Measurements from ENCODE around the gene MYO6. TPM values are rescaled to one million over a fixed set of nuclear protein-coding genes. Genes with fewer than 3 reads are reported as not detected.
"Not testable (repeated sequence)": the region's sequence is repeated elsewhere in the genome, so short reads cannot be mapped to it uniquely, and the experiment has no call there.

Gene MYO6
- total RNA-seq, 1 experiment from 2014 or later, result 8.2 TPM

GRCh38 chr6:75884822-75885221 lies 135.8 kb downstream of the MYO6 start:
- DNase-seq (ENCODE audit: low read depth), result no peak

DNA sequence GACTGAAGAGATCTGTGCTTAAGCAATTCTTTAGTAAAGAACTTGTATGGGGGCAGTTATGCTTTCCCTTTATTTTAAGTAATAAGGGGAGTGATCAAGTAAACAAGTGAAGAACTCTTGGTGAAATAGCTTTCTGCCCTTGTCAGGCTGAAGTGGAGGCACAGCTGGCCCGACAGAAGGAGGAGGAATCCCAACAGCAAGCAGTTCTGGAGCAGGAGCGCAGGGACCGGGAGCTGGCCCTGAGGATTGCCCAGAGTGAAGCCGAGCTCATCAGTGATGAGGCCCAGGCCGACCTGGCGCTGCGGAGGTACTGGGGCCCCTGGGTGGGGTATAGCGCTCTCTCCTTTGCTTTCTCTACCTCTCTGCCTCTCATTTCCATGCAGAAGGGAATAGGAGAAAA lies 143.3 kb downstream of the MYO6 start:
- DNase-seq (ENCODE audit: low read depth), result no peak

DNA sequence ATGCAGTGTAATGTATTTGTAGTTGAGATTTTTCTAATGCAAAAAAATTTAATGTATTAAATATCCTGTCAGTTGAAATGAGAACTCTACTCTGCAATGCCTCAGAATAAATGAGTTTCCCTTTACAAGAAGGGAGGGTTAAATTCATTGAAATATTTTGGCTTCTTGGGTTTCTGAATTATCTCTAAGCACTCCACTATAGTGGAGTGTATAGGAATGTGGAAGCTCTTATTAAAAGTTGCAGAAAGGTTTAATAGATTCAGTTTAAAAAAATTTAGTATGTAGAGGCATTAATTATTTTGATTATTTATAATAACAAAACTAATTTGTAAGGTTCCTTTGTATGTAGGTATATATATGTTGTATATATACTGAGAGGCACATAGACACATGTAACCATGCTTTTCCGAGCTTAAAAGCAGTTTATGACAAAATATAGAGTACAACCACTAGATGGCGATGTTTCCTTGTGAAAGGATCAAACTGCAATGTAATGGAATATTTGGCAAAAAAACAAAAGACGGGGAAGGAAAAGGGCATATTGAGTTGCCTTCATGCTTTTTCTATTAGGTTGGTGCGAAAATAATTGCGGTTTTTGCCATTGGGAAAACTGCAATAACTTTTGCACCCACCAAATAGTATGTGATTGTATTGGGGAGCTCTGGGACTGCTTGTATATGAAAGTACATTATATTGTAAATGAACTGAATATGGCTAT lies 144.2 kb downstream of the MYO6 start:
- DNase-seq (ENCODE audit: low read depth), result peak; percentile 70

GRCh38 chr6:75893776-75894152 lies 144.7 kb downstream of the MYO6 start:
- DNase-seq (ENCODE audit: low read depth), result no peak

- peak; percentile 42 for DNase-seq (ENCODE audit: low read depth)
These were observed 147.5 kb downstream of the MYO6 start for GRCh38 chr6:75896526-75896925.

- not testable (repeated sequence) for DNase-seq (ENCODE audit: low read depth)
These were observed 151.2 kb downstream of the MYO6 start for GRCh38 chr6:75900216-75900615.

DNA sequence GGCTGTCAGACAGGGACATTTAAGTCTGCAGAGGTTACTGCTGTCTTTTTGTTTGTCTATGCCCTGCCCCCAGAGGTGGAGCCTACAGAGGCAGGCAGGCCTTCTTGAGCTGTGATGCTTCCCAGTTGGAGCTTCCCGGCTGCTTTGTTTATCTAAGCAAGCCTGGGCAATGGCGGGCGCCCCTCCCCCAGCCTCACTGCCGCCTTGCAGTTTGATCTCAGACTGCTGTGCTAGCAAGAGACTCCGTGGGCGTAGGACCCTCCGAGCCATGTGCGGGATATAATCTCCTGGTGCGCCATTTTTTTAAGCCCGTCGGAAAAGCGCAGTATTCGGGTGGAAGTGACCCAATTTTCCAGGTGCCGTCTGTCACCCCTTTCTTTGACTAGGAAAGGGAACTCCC lies 156.1 kb downstream of the MYO6 start:
- not testable (repeated sequence) for DNase-seq (ENCODE audit: low read depth)

DNA sequence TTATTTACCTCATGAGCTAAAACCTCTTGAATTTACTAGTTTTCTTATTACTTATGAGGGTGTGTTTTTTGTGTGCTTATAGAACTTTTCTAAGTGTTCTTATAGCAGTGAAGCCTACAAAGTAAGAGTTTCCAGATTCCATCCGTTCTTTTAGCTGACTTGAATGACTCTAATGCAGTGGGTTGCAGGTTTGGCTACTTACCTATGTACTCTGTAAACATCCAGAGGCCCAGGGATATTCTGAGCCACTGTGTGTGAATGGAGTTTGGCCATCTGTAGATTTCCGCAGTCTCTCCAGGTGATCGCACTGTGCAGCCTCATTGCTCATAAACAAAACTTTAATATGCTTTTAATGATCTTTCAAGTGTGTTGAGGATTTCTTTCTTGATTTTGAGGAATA lies 157.8 kb downstream of the MYO6 start:
- DNase-seq (ENCODE audit: low read depth), result no peak

DNA sequence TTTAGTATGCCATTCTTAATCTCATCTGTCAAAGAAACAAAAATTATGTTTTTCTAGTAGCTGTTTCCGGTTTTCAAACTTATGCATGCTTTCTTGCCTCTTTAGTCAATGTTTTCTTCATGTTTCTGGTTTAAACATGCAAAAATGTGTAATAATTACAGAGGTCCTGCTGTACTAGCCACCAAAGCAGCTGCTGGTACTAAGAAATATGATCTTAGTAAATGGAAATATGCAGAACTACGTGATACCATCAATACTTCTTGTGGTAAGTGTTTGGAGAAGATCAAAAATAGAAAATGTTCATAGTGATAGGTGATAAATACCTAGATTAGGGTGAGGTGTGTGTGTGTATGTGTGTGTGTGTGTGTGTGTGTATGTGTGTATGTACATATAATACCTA lies 158.4 kb downstream of the MYO6 start:
- no peak for DNase-seq (ENCODE audit: low read depth)

DNA sequence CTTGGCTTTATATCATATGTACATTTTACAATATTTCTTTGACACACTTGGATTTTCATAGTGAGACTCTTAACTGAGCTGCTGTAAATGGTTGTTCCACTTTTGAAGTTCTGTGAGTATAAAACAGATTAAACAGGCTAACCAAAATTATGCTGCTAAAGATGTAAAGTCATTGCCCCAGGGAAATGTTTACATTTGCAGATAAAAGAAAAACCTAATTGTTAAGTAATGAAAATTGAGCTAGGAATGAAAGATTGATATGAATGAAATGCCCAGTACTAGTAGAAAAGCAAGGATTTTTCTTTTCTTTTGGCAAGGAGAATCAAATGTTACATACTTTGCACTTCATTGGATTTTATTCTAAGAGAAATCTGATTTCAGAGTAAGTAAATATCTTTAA lies 164.0 kb downstream of the MYO6 start:
- DNase-seq (ENCODE audit: low read depth), result no peak

- DNase-seq (ENCODE audit: low read depth), result peak; percentile 70
These were observed 173.2 kb downstream of the MYO6 start for GRCh38 chr6:75922226-75922625.

DNA sequence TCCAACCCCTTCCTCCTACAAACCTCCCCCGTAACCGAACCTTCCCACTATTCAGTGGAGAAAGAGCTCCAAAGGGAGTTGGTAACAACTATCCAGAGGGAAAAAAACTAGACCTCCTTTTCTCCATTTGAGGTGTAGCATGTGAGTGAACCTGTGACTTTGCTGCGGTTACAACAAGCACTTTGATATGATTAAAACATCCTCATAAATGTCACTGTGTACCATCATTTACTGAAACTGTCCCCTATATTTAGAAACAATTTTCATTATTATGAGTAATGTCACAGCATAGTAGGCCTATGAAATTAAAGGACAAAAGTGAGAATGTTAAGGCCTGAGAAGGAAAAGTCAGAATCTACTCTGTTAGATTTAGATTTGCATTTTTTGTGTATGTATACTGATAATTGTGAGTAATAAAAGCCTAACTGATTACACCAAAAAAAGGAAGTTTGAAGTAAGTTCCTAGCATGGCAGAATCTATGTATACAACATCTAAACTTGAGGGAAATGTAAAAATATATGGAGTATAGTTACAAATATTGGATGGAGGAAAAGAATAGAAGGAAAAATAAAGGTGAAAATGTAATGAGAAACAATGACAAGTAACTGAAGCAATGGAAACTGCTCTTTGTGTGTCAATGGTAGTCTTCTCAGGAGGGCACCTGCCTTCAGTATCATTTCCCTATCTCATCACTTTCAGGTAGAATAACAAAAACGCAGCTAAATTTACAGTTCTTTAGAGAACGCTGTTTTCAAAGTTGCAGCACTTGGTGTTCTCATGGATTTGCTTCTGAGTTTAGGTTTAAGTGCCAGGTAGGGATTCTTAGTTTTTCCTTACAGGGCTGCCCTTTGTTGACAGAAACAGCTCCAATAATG lies 177.5 kb downstream of the MYO6 start:
- DNase-seq (ENCODE audit: low read depth), result no peak

DNA sequence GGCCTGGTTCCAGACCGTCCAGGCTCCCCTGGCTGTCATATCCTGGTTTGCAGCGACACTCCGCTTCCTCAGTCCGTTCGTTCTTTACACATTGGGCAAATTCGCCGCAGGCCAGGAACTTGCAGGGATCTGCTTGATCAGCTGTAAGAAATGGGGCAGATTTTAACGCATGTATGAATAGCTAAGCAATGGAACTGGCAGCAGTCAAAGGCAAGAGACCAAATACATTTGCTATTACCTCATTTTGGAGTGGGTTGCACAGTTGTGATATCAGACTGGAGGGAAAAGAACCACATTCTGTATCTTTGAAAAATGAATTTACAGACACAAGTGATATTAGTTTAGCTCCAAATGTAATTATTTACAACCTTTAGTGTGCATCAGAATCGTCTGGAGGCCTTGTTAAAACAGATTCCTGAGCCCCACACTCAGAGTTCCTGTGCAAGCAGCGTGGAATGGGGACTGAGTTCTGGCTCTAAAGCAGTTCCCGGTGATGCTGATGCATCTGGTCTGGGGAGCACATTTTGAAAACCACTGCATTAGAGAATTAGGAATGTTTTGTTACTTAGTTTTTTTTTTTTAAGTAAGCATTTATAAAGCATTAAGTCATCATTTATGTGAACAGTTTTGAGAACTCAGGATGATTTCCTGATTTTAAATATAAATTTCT lies 182.1 kb downstream of the MYO6 start:
- no peak for DNase-seq (ENCODE audit: low read depth)

DNA sequence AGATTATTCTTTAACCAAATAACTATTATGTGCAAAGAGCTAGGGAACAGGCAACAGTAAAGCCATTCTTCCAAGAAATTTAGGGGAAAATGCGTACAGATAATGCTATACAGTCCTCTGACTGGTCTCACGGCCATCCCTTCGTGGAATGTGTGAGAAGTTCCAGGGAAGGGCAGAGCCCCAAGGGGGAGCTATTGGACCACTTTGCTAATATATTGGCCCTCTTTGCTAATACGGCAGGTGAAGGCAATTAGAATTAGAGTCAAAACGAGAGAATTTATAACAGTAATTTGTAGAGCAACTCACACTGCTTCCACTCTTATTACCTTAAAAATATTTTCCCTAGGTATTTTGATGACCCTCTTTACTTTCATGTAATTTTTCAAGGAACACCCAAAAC lies 183.0 kb downstream of the MYO6 start:
- peak; percentile 39 for DNase-seq (ENCODE audit: low read depth)

GRCh38 chr6:75933387-75933975 lies 184.4 kb downstream of the MYO6 start:
- no peak for DNase-seq (ENCODE audit: low read depth)

- peak; percentile 86 for DNase-seq (ENCODE audit: low read depth)
These were observed 185.8 kb downstream of the MYO6 start for GRCh38 chr6:75934643-75935472.

DNA sequence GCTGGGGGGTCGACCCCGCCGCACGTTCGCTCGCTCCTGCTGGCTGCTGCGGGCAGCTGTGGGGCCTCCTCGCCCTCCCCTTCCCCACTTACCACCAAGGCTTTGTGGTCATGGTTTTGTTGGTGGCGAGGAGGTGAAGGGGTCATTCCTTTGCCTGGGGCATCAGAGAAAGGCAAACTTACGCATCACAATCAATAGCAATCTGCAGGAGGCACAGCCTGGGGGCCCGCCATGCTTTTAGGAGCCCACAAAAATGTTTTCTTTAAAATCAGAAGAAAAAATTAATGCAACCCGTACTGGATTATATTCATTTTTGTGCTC lies 186.4 kb downstream of the MYO6 start:
- no peak for DNase-seq (ENCODE audit: low read depth)

- no peak for DNase-seq (ENCODE audit: low read depth)
These were observed 187.6 kb downstream of the MYO6 start for GRCh38 chr6:75936682-75937081.

DNA sequence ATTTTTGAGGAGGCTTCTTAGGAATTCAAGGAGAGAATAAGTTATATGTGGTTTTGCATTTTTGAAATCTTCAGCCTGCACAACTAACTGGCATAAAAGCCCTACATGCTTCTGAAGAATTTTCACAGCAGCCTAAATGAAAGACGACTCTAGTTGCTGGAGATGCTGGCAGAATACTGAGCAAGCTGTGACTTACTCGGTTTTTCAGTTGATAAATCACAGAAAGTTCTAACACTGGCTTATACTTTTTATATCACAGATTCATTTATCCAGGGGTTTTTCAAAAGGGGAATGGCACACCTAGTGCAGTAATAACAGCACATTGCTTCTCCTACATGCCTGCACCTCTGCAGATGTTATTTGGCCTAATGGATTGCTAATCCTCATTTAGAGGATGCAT lies 188.8 kb downstream of the MYO6 start:
- no peak for DNase-seq (ENCODE audit: low read depth)

- no peak for DNase-seq (ENCODE audit: low read depth)
These were observed 191.5 kb downstream of the MYO6 start for GRCh38 chr6:75940564-75940963.

GRCh38 chr6:75941509-75941908 lies 192.5 kb downstream of the MYO6 start:
- DNase-seq (ENCODE audit: low read depth), result no peak

- DNase-seq (ENCODE audit: low read depth), result no peak
These were observed 194.3 kb downstream of the MYO6 start for GRCh38 chr6:75943381-75943780.

All from M059J (cell line).